ENCODE data around the gene MBD3L4. TPM values are rescaled to one million over a fixed set of nuclear protein-coding genes. Genes with fewer than 3 reads are reported as not detected.
"Not testable (repeated sequence)": the region's sequence is repeated elsewhere in the genome, so short reads cannot be mapped to it uniquely, and the experiment has no call there.

MBD3L4 gene
- not detected in 2 replicates for total RNA-seq

GRCh38 chr19:7040079-7040478 lies at the start of gene MBD3L4:
MBD3L4 (minus strand) TSS chr19:7040179; CDS start chr19:7040144, 35 bp downstream.
- intact Hi-C loops (cut with micrococcal nuclease) = not testable (repeated sequence)

- intact Hi-C loops (cut with micrococcal nuclease) = no loop called here
Measured at GRCh38 chr19:7088999-7089398, 49.0 kb upstream of the MBD3L4 start.

DNA sequence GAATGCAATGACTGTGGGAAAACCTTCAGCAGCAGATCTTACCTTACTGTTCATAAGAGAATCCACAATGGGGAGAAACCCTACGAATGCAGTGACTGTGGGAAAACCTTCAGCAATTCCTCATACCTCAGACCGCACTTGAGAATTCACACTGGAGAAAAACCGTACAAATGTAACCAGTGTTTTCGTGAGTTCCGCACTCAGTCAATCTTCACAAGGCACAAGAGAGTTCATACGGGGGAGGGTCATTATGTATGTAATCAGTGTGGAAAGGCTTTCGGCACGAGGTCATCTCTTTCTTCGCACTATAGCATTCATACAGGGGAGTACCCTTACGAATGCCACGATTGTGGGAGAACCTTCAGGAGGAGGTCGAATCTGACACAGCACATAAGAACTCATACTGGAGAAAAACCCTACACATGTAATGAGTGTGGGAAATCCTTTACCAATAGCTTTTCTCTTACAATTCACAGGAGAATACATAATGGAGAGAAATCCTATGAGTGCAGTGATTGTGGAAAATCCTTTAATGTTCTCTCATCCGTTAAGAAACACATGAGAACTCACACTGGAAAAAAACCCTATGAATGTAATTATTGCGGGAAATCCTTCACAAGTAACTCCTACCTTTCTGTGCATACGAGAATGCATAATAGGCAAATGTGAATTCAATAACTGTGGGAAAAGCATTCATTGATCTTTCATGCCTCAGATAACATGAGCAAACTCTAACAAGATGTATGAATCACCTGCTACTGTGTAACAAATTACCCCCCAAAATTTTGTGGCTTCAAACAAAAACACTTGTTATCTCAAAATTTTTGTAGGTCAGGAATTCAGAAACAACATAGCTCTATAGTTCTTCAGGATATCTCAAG lies 43.3 kb upstream of the MBD3L4 start:
- intact Hi-C loops (cut with micrococcal nuclease) = no loop called here

- intact Hi-C loops (cut with micrococcal nuclease) = no loop called here
Measured at GRCh38 chr19:7078008-7078407, 38.0 kb upstream of the MBD3L4 start.

GRCh38 chr19:7076151-7076550 lies 36.2 kb upstream of the MBD3L4 start:
- intact Hi-C loops (cut with micrococcal nuclease) = no loop called here

GRCh38 chr19:7074705-7075282 lies 34.8 kb upstream of the MBD3L4 start:
- intact Hi-C loops (cut with micrococcal nuclease) = no loop called here

GRCh38 chr19:7072541-7072940 lies 32.6 kb upstream of the MBD3L4 start:
- intact Hi-C loops (cut with micrococcal nuclease) = no loop called here

GRCh38 chr19:7069904-7070226 lies 29.9 kb upstream of the MBD3L4 start:
- intact Hi-C loops (cut with micrococcal nuclease) = loop anchor here (10.0 kb wide), 1 partner anchor 695 kb away; the partner anchor contains the start of genes ALKBH7 and PSPN

GRCh38 chr19:7069042-7069903 lies 29.3 kb upstream of the MBD3L4 start, which contains the start of gene ZNF557:
ZNF557 (plus strand) TSS chr19:7069703; CDS start chr19:7075075, 5,372 bp downstream.
- intact Hi-C loops (cut with micrococcal nuclease) = loop anchor here (10.0 kb wide), 1 partner anchor 694 kb away; the partner anchor contains the start of genes ALKBH7 and PSPN

DNA sequence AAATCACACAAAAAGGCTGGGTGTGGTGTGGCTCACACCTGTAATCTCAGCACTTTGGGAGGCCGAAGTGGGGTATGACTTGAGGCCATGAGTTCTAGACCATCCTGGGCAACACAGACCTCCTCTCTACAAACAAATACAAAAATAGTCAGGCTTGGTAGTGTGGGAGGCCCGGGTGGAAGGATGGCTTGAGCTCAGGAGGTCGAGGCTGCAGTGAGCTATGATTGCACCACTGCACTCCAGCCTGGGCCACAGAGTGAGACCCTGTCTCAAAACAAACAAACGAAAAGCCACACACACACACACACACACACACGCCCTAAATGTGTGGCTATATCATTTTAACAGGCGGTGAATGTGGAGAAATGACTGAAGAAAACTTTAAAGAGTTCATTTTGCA lies 28.6 kb upstream of the MBD3L4 start:
- intact Hi-C loops (cut with micrococcal nuclease) = loop anchor here (10.0 kb wide), 1 partner anchor 694 kb away; the partner anchor contains the start of genes ALKBH7 and PSPN

DNA sequence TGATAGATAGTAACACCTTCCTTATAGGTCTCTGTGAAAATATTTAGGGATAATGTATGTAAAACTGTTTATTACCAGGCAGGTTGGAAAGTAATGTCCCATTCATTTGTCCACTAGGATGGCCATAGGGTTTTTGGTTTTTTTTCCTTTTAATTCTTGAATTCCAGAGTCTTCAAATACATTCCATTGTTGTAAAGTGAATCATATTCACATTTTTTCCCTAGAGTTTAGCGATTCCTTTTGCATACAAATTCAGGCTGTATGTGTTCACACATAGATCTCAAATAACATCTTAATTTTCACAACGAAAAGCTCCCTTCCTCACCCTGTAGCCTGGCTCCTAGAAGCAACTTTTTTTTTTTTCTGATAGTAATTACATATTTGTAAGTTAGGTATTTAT lies 27.7 kb upstream of the MBD3L4 start:
- intact Hi-C loops (cut with micrococcal nuclease) = loop anchor here (10.0 kb wide), 1 partner anchor 693 kb away; the partner anchor contains the start of genes ALKBH7 and PSPN

DNA sequence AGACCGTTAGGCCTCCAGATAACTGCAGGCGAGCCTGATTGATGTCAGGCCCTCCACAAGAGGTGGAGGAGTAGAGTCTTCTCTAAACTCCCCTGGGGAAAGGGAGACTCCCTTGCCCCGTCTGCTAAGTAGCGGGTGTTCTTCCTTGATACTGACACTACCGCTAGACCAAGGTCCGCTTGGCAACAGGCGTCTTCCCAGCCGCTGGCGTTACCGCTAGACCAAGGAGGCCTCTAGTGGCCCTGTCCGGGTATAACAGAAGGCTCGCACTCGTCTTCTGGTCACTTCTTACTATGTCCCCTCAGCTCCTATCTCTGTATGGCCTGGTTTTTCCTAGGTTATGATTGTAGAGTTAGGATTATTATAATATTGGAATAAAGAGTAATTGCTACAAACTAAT lies 27.1 kb upstream of the MBD3L4 start:
- intact Hi-C loops (cut with micrococcal nuclease) = loop anchor here (10.0 kb wide), 1 partner anchor 692 kb away; the partner anchor contains the start of genes ALKBH7 and PSPN

DNA sequence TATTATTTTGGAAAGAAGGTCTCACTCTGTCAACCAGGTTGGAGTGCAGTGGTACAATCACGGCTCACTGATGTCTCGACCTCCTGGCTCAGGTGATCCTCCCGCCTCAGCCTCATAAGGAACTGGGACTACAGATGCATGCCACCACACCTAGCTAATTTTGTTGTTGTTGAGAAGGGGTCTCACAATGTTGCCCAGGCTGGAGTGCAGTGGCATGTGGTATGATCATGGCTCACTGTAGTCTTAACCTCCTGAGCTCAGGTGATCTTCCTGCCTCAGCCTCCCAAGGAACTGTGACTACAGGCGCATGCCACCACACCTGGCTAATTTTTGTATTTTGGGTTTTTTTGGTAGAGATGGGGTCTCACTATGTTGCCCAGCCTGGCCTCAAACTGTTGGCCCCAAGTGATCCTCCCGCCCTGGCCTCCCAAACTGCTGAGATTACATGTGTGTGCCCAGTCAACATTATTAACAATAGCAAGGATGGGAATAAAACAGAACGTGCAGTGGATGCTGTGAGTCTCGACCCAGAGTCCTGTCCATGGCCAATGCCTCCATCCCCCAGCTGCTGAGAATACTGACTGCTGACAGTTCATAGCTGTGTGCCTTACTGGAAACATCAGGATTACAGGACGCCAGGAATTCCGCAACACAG lies 23.9 kb upstream of the MBD3L4 start:
- intact Hi-C loops (cut with micrococcal nuclease) = loop anchor here (10.0 kb wide), 1 partner anchor 689 kb away; the partner anchor contains the start of genes ALKBH7 and PSPN

GRCh38 chr19:7063339-7063738 lies 23.4 kb upstream of the MBD3L4 start:
- intact Hi-C loops (cut with micrococcal nuclease) = loop anchor here (10.0 kb wide), 1 partner anchor 689 kb away; the partner anchor contains the start of genes ALKBH7 and PSPN

DNA sequence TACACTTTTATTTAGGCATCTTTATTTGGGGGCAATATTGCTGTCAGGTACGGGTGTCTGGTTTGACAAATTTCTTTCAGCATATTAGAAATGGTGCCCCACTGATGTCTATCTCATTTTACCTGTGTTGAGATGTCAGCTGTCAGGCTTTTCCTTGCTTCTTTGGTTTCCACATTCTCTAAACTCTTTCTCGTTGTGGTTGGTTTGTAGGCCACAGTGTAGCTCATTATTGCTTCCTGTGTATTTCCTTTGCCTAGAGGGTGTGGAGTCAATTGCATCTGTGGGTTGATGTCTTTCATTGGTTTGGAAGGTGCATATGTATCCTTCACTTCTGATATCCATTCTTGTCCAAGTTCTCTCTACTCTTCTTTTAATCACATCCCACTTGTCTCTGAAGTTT lies 20.0 kb upstream of the MBD3L4 start:
- intact Hi-C loops (cut with micrococcal nuclease) = loop anchor here (10.0 kb wide), 1 partner anchor 685 kb away; the partner anchor contains the start of genes ALKBH7 and PSPN

GRCh38 chr19:7058576-7058975 lies 18.6 kb upstream of the MBD3L4 start, which contains the start of gene MBD3L3:
MBD3L3 (minus strand) TSS chr19:7058676; CDS start chr19:7058605, 71 bp downstream.
- intact Hi-C loops (cut with micrococcal nuclease) = not testable (repeated sequence)

DNA sequence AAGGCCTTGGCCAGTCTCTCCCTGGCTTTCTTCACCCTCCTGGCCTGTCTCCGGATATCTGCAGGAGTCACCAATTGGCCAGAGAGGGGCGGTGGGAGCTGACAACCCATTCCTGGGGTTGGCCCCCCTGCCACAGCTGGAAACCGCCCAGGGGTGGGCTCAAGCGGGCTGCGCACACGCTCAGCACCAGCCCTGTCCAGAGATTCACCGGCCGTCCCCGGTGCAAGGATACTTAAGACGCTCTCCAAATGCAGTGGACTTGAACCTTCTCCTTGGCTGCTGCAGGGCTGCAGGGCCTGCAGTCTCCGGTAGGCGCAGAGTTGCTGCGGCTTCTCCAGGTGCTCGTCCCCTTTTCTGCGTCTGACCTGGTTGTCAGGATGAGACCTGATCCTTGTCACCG lies 16.4 kb upstream of the MBD3L4 start:
- intact Hi-C loops (cut with micrococcal nuclease) = not testable (repeated sequence)

DNA sequence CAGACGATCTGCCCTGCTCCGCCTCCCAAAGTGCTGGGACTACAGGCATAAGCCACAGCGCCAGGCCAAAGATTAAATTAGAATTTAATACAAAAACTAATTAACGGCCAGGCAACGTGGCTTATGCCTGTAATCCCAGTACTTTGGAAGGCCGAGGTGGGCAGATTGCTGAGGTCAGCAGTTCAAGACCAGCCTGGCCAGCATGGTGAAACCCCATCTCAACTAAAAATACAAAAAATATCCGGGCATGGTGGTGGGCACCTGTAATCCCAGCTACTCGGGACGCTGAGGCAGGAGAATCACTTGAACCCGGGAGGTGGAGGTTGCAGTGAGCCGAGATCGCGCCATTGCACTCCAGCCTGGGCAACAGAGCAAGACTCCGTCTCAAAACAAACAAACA lies 15.7 kb upstream of the MBD3L4 start:
- intact Hi-C loops (cut with micrococcal nuclease) = not testable (repeated sequence)

- intact Hi-C loops (cut with micrococcal nuclease) = not testable (repeated sequence)
Measured at GRCh38 chr19:7054635-7055368, 14.8 kb upstream of the MBD3L4 start.

DNA sequence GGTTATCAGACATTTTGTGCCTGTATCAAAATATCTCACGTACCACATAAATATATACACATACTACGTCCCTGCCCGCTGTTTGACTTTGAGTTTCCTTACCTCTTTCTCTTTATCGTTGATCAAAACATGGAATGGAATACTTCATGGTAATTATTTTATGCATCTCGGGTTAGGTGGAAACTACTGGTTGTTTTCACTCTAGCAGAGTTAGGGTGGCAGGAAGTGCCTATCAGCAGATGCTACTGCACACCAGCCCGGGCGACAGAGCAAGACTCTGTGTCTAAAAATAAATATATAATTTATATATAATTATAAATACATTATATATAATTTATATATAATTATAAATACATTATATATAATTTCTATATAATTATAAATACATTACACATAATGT lies 12.9 kb upstream of the MBD3L4 start:
- intact Hi-C loops (cut with micrococcal nuclease) = not testable (repeated sequence)

All from T-helper 2 cell treated with Interferon-gamma antibody and Interleukin-4, amounts not matched to agents 100 ng/mL and 5 ng/mL, for 36 hours (primary cell).